H1 (cell line): Measurements from ENCODE around the gene DNAI2. TPM values are rescaled to one million over a fixed set of nuclear protein-coding genes. Genes with fewer than 3 reads are reported as not detected.

Experiments used
- CTCF ChIA-PET: fragments of 300-600 bp; sonication (Branson Sonifier 250); formaldehyde crosslinking; loops from one replicate; lab custom pipeline; 2021; ENCODE audit not compliant: partially characterized antibody; lab: Charles Lee
- POLR2A ChIA-PET: fragments of 300-600 bp; sonication (Branson Sonifier 250); formaldehyde crosslinking; loops from one replicate; lab custom pipeline; 2021; ENCODE audit warnings: inconsistent platforms; ENCODE audit not compliant: partially characterized antibody; lab: Charles Lee
- DNase-seq, 2 experiments: peaks; one replicate each; pipeline versions ENCODE4 v3.0.0 to v3.0.0-alpha.2; 2010 to 2022; ENCODE audit warnings: low spot score in 2 of 2, low read depth in 1 of 2, mixed read lengths in 1 of 2
- FAIRE-seq: peaks from 2 replicates; lab custom pipeline; 2011; peaks lifted over from hg19 to GRCh38; lab: Jason Lieb, UNC
- H2AFZ ChIP-seq: 2 replicates; pipeline ENCODE4 v1.8.1; 2012; ENCODE audit warnings: low read length, inconsistent platforms
- H2AK5ac ChIP-seq: 2 replicates; pipeline ENCODE4 v1.6.1; 2013; ENCODE audit warnings: low read depth, low read length
- H2BK120ac ChIP-seq: replicated peaks from 2 replicates; pipeline ENCODE3; 2013; ENCODE audit warnings: low read depth, low read length, inconsistent platforms
- H2BK12ac ChIP-seq: 2 replicates; pipeline ENCODE4 v1.6.1; 2013; ENCODE audit warnings: low read depth, low read length
- H2BK15ac ChIP-seq: 2 replicates; pipeline ENCODE4 v1.6.1; 2013; ENCODE audit warnings: low read length
- H2BK20ac ChIP-seq: 2 replicates; pipeline ENCODE4 v1.6.1; 2013; ENCODE audit warnings: low read length
- H2BK5ac ChIP-seq: 2 replicates; pipeline ENCODE4 v1.6.1; 2013; ENCODE audit warnings: low read depth, low read length
- H3K14ac ChIP-seq: 2 replicates; pipeline ENCODE4 v1.6.1; 2013; ENCODE audit warnings: inconsistent platforms; ENCODE audit not compliant: insufficient read length
- H3K18ac ChIP-seq: 2 replicates; pipeline ENCODE4 v1.6.1; 2013; ENCODE audit warnings: low read length; ENCODE audit errors: extremely low read depth
- H3K23ac ChIP-seq: 2 replicates; pipeline ENCODE4 v1.6.1; 2013; ENCODE audit warnings: inconsistent platforms; ENCODE audit not compliant: insufficient read length
- H3K23me2 ChIP-seq: 2 replicates; pipeline ENCODE4 v1.6.1; 2013; ENCODE audit warnings: low read depth, low read length
- H3K27ac ChIP-seq: 2 replicates; pipeline ENCODE4 v1.6.1; 2011; ENCODE audit warnings: low read depth, low read length, inconsistent platforms
- H3K27me3 ChIP-seq, 4 experiments: replicated peaks in 1 of 4; 1 replicate in 1 of 4; 2 replicates in 3 of 4; pipeline versions ENCODE4 v1.6.1 to v1.8.1; 2011 to 2013; ENCODE audit warnings: low read length in 3 of 4, mild to moderate bottlenecking in 3 of 4, inconsistent platforms in 2 of 4, mixed read lengths in 2 of 4, moderate library complexity in 1 of 4; ENCODE audit not compliant: control insufficient read depth in 3 of 4, insufficient read depth in 3 of 4; ENCODE audit errors: extremely low read depth in 1 of 4
- H3K36me3 ChIP-seq, 4 experiments: 2 replicates each; pipeline versions ENCODE4 v1.6.1 to v1.8.1; 2011 to 2013; ENCODE audit warnings: mild to moderate bottlenecking in 4 of 4, low read length in 3 of 4, moderate library complexity in 2 of 4, control low read depth in 1 of 4, inconsistent platforms in 1 of 4; ENCODE audit not compliant: insufficient read depth in 4 of 4, control insufficient read depth in 2 of 4
- H3K4ac ChIP-seq: replicated peaks from 2 replicates; pipeline ENCODE3; 2013; ENCODE audit warnings: low read length, low read depth, mixed read lengths, inconsistent platforms; ENCODE audit not compliant: insufficient read length
- H3K4me1 ChIP-seq, 4 experiments: replicated peaks in 1 of 4; 1 replicate in 1 of 4; 2 replicates in 3 of 4; pipeline versions ENCODE4 v1.6.1 to v1.8.1; 2011 to 2013; ENCODE audit warnings: low read length in 3 of 4, inconsistent platforms in 2 of 4, mixed read lengths in 1 of 4; ENCODE audit not compliant: insufficient read depth in 4 of 4, control insufficient read depth in 3 of 4
- H3K4me2 ChIP-seq, 2 experiments: 2 replicates each; pipeline versions ENCODE4 v1.6.1 to v1.8.1; 2011 to 2013; ENCODE audit warnings: low read depth in 2 of 2, low read length in 2 of 2, control low read depth in 1 of 2, inconsistent platforms in 1 of 2, mild to moderate bottlenecking in 1 of 2; ENCODE audit not compliant: insufficient read depth in 1 of 2
- H3K4me3 ChIP-seq, 4 experiments: fragments of 200-600, 300-600 bp in 1 of 4; sonication (generic), shearing (Covaris generic), sonication (Bioruptor Twin) in 1 of 4; 2 replicates each; pipeline versions ENCODE4 v1.5.1 to v1.8.1; 2011 to 2016; ENCODE audit warnings: low read length in 4 of 4, low read depth in 3 of 4, control low read depth in 2 of 4, inconsistent platforms in 2 of 4, mild to moderate bottlenecking in 2 of 4, mixed read lengths in 1 of 4, moderate library complexity in 1 of 4; ENCODE audit not compliant: insufficient read depth in 2 of 4; ENCODE audit errors: extremely low read depth in 1 of 4
- H3K56ac ChIP-seq: replicated peaks from 2 replicates; pipeline ENCODE3; 2013; ENCODE audit warnings: low read depth, mild to moderate bottlenecking, mixed read lengths, low read length, inconsistent platforms; ENCODE audit not compliant: insufficient read length
- H3K79me1 ChIP-seq: 2 replicates; pipeline ENCODE4 v1.6.1; 2013; ENCODE audit warnings: low read depth, low read length, control low read depth
- H3K79me2 ChIP-seq, 2 experiments: 2 replicates each; pipeline versions ENCODE4 v1.6.1 to v1.8.1; 2012 to 2013; ENCODE audit warnings: low read length in 2 of 2, mild to moderate bottlenecking in 2 of 2, inconsistent platforms in 1 of 2; ENCODE audit not compliant: insufficient read depth in 2 of 2, control insufficient read depth in 1 of 2
- H3K9ac ChIP-seq, 4 experiments: replicated peaks in 1 of 4; 1 replicate in 1 of 4; 2 replicates in 3 of 4; pipeline versions ENCODE4 v1.6.1 to v1.8.1; 2011 to 2013; ENCODE audit warnings: low read depth in 3 of 4, low read length in 3 of 4, control low read depth in 2 of 4, mild to moderate bottlenecking in 2 of 4, moderate library complexity in 2 of 4, inconsistent platforms in 1 of 4; ENCODE audit errors: extremely low read depth in 1 of 4
- H3K9me3 ChIP-seq, 2 experiments: 2 replicates each; pipeline versions ENCODE4 v1.6.1 to v1.8.1; 2012 to 2013; ENCODE audit warnings: mild to moderate bottlenecking in 2 of 2, moderate library complexity in 2 of 2, control low read depth in 1 of 2, inconsistent platforms in 1 of 2, low read depth in 1 of 2, low read length in 1 of 2, mixed read lengths in 1 of 2; ENCODE audit not compliant: insufficient read depth in 2 of 2
- H4K20me1 ChIP-seq, 2 experiments: replicated peaks in 1 of 2; 2 replicates each; pipeline versions ENCODE3 to v1.8.1; 2011 to 2013; ENCODE audit warnings: inconsistent platforms in 2 of 2, low read length in 2 of 2, mild to moderate bottlenecking in 1 of 2; ENCODE audit not compliant: insufficient read depth in 2 of 2, control insufficient read depth in 1 of 2
- H4K5ac ChIP-seq: 2 replicates; pipeline ENCODE4 v1.6.1; 2013; ENCODE audit warnings: low read length, low read depth, mixed read lengths, inconsistent platforms; ENCODE audit not compliant: insufficient read length
- H4K8ac ChIP-seq: 2 replicates; pipeline ENCODE4 v1.8.0; 2013; ENCODE audit warnings: mild to moderate bottlenecking, moderate library complexity, low read length, inconsistent platforms; ENCODE audit not compliant: insufficient read depth; ENCODE audit errors: extremely low read depth
- H4K91ac ChIP-seq: replicated peaks from 2 replicates; pipeline ENCODE3; 2013; ENCODE audit warnings: low read length, mixed read lengths, inconsistent platforms; ENCODE audit not compliant: insufficient read length
- ATF2 ChIP-seq: IDR thresholded peaks from 2 replicates; pipeline ENCODE4 v1.6.1; 2012; ENCODE audit warnings: low read length, inconsistent platforms
- BCL11A ChIP-seq, 2 experiments: IDR thresholded peaks; one replicate each; pipeline ENCODE4 v1.6.1; 2011; ENCODE audit warnings: low read depth in 2 of 2, low read length in 2 of 2, mild to moderate bottlenecking in 2 of 2
- JUND ChIP-seq: IDR thresholded peaks from 2 replicates; pipeline ENCODE4 v1.6.1; 2011; ENCODE audit warnings: mild to moderate bottlenecking, improper control_type of control experiment, low read length
- KDM1A ChIP-seq: fragments of 200-600, 300-600 bp; sonication (generic); IDR thresholded peaks from 2 replicates; pipeline ENCODE4 v1.7.1; 2016; ENCODE audit warnings: mild to moderate bottlenecking, low read length, borderline replicate concordance
- KDM4A ChIP-seq: IDR thresholded peaks from one replicate; pipeline ENCODE4 v1.7.1; 2012; ENCODE audit warnings: low read depth, mild to moderate bottlenecking, moderate library complexity, low read length, inconsistent platforms; ENCODE audit not compliant: severe bottlenecking
- PHF8 ChIP-seq: fragments of 200-600 bp; sonication (generic); conservative IDR thresholded peaks from 2 replicates; pipeline ENCODE4 v1.7.1; 2012; ENCODE audit warnings: low read depth, mild to moderate bottlenecking, inconsistent platforms, low read length, moderate library complexity
- SIN3A ChIP-seq, 2 experiments: IDR thresholded peaks in 1 of 2; conservative IDR thresholded peaks in 1 of 2; 2 replicates each; pipeline ENCODE4 v1.6.1; 2011 to 2012; ENCODE audit warnings: low read length in 2 of 2, improper control_type of control experiment in 1 of 2, low read depth in 1 of 2, mild to moderate bottlenecking in 1 of 2
- SIRT6 ChIP-seq: IDR thresholded peaks from one replicate; pipeline ENCODE4 v1.7.1; 2012; ENCODE audit warnings: low read length, inconsistent platforms
- SP2 ChIP-seq: IDR thresholded peaks from 2 replicates; pipeline ENCODE4 v1.6.1; 2012; ENCODE audit warnings: mild to moderate bottlenecking, low read length, inconsistent platforms
- TAF1 ChIP-seq: IDR thresholded peaks from 2 replicates; pipeline ENCODE4 v1.6.1; 2011; ENCODE audit warnings: mild to moderate bottlenecking, low read depth, low read length
- TEAD4 ChIP-seq: IDR thresholded peaks from 2 replicates; pipeline ENCODE4 v1.6.1; 2012; ENCODE audit warnings: low read depth, low read length, inconsistent platforms, mixed read lengths
- WGBS, 2 experiments: shearing (Covaris generic) in 1 of 2; methylation state at CpG; one replicate each; pipeline versions ENCODE4 v1.1.6 to v1.1.7; 2013 to 2015; ENCODE audit warnings: low lambda C conversion rate in 2 of 2, mixed read lengths in 2 of 2, inconsistent platforms in 1 of 2, low coverage in 1 of 2, missing lambda C conversion rate in 1 of 2; ENCODE audit not compliant: insufficient replicate concordance in 2 of 2, insufficient coverage in 1 of 2, insufficient read length in 1 of 2; ENCODE audit errors: extremely low coverage in 1 of 2, missing lambda C conversion rate in 1 of 2; 5-methylcytosine and 5-hydroxymethylcytosine counted together
- polyA plus RNA-seq, 7 experiments: library from polyadenylated mRNA; depleted of rRNA in 3 of 7; stranded (reverse) in 5 of 7; unstranded in 2 of 7; fragments of >200 nt in 5 of 7; fragments of 200-250 nt in 2 of 7; gene quantifications; 1 replicate in 5 of 7; 2 replicates in 1 of 7; 4 replicates in 1 of 7; pipeline versions ENCODE4 v1.2.1 to v1.2.3, GENCODE V29; 2011 to 2013; ENCODE audit warnings: missing spikeins in 2 of 7, mixed read lengths in 2 of 7
- total RNA-seq: library from RNA; stranded (reverse); fragmentation: NEBNext Ultra II Directional; extraction: Animal tissue kit (Norgen Biotek cat#: 25700); gene quantifications from 2 replicates; pipeline ENCODE4 v1.2.1, GENCODE V29; 2021

DNAI2 gene
- total and polyA plus RNA-seq, 2 of the 8 experiments (the other 6 are each of a cell fraction or from before 2014, with no cell fraction given) = 0.08 to 0.15 TPM

- Histone ChIP-seq H3K14ac (no peak overlapping the region), H3K27ac (no peak overlapping the region), H2AFZ (no peak overlapping the region), H3K79me2 (no peaks in the 10 kb centered on the region), H3K9me3 (peaks cover 4 to 5% of the 10 kb centered on the region in 2 experiments; a peak in 2 of 4 replicates), H3K36me3 (no peaks in the 10 kb centered on the region), H3K23me2 (no peaks in the 10 kb centered on the region), H3K23ac (no peak overlapping the region), H4K5ac (no peak overlapping the region), H3K9ac (no peak overlapping the region), H3K4me3 (no peak overlapping the region), H2BK12ac (no peak overlapping the region), H3K79me1 (no peaks in the 10 kb centered on the region), H2BK120ac (no peak overlapping the region), H3K4ac (no peak overlapping the region), H3K56ac (no peak overlapping the region), H2BK15ac (no peak overlapping the region), H2AK5ac (no peak overlapping the region), H3K4me2 (no peak overlapping the region), H4K20me1 (no peaks in the 10 kb centered on the region), H3K27me3 (no peaks in the 10 kb centered on the region; a peak in 1 of 7 replicates), H4K8ac (no peak overlapping the region), H3K4me1 (no peaks in the 10 kb centered on the region), H3K18ac (no peak overlapping the region), H2BK5ac (no peak overlapping the region), H4K91ac (no peak overlapping the region), H2BK20ac (no peak overlapping the region)
- FAIRE-seq (no peak), DNase-seq (no peak)
- TF ChIP-seq TAF1 = no peak
- TF ChIP-seq KDM1A = no peak
- TF ChIP-seq SIN3A (conservative IDR thresholded peaks at IDR 0.05 in 1 of 2, IDR thresholded peaks at IDR 0.05 in 1 of 2; ENCODE audit: low read depth in 1 of 2, low read length in 2 of 2) = no peak
- no peak for TF ChIP-seq TEAD4
- no peak for TF ChIP-seq ATF2
- TF ChIP-seq PHF8 = no peak
- TF ChIP-seq BCL11A (IDR thresholded peaks at IDR 0.05; ENCODE audit: low read depth in 2 of 2, low read length in 2 of 2) = no peak
- no peak for TF ChIP-seq SP2
- TF ChIP-seq SIRT6 = no peak
- no peak for TF ChIP-seq JUND
- no peak for TF ChIP-seq KDM4A
- ChIA-PET POLR2A (interaction anchor here (1.5 kb wide), 1 partner anchor 48 kb away, joined by 3 read pairs; no protein-coding TSS in a partner anchor), CTCF (interaction anchor here (0.6 to 6.6 kb wide), 7 partner anchors 9 to 149 kb away, joined by 3 to 81 read pairs (median 3); partner anchors contain the start of gene BTBD17)
- 90% methylated on average over 15 of the region's 15 CpGs; no CpG with 5 or more reads in 1 of the 2 experiments for WGBS, 2 experiments
Observed at GRCh38 chr17:74307984-74308773, 34.1 kb downstream of the DNAI2 start.
